HEK293 (cell line): ENCODE data around the gene SAC3D1.

Experiments used
- CTCF ChIA-PET: fragments of 350-600 bp; formaldehyde crosslinking; extraction: SDS; loops from one replicate; lab custom pipeline; 2021; ENCODE audit warnings: antibody characterized with exemption; lab: Yijun Ruan, JAX
- POLR2A ChIA-PET: fragments of 300-600 bp; formaldehyde crosslinking; extraction: SDS; loops from one replicate; lab custom pipeline; 2020; ENCODE audit warnings: antibody characterized with exemption, inconsistent platforms; lab: Yijun Ruan, JAX
- H3K27ac ChIP-seq: fragments of 200-500 bp; sonication (Bioruptor generic); 2 replicates; pipeline ENCODE4 v1.5.1; 2014; ENCODE audit warnings: low read depth, low read length, control low read depth, inconsistent platforms; ENCODE audit errors: extremely low read depth
- H3K36me3 ChIP-seq, 2 experiments: fragments of 200-500 bp in 1 of 2; sonication (Bioruptor generic) in 1 of 2; 1 replicate in 1 of 2; 2 replicates in 1 of 2; pipeline ENCODE4 v1.5.1; 2014 to 2017; ENCODE audit warnings: inconsistent platforms in 2 of 2, low read length in 2 of 2; ENCODE audit not compliant: control insufficient read depth in 2 of 2, insufficient read depth in 1 of 2
- H3K4me1 ChIP-seq: fragments of 200-500 bp; sonication (Bioruptor generic); 2 replicates; pipeline ENCODE4 v1.5.1; 2014; ENCODE audit warnings: mild to moderate bottlenecking, low read length, inconsistent platforms; ENCODE audit not compliant: control insufficient read depth, insufficient read depth
- H3K4me3 ChIP-seq: 2 replicates; pipeline ENCODE4 v1.5.1; 2011; ENCODE audit warnings: low read depth, mild to moderate bottlenecking, control low read depth, low read length, moderate library complexity
- H3K9me3 ChIP-seq: fragments of 200-500 bp; sonication (Bioruptor generic); 2 replicates; pipeline ENCODE4 v1.5.1; 2014; ENCODE audit warnings: low read depth, low read length, inconsistent platforms; ENCODE audit not compliant: control insufficient read depth, insufficient read depth
- BCL11B ChIP-seq: fragments of 450-650 bp; formaldehyde crosslinking; IDR thresholded peaks from 2 replicates; pipeline ENCODE4 v1.5.1; 2016; ENCODE audit warnings: low read depth, missing biosample characterization, missing genetic modification characterization
- CTCF ChIP-seq: fragments of 450-650 bp; formaldehyde crosslinking; IDR thresholded peaks from 2 replicates; pipeline ENCODE4 v1.5.1; 2016; ENCODE audit warnings: missing biosample characterization, missing genetic modification characterization
- GFI1B ChIP-seq: fragments of 450-650 bp; formaldehyde crosslinking; IDR thresholded peaks from 2 replicates; pipeline ENCODE4 v1.5.1; 2016; ENCODE audit warnings: missing biosample characterization, missing genetic modification characterization
- HOXA7 ChIP-seq: sonication (generic); formaldehyde crosslinking; IDR thresholded peaks from 2 replicates; pipeline ENCODE4 v1.8.1; 2022; ENCODE audit warnings: missing genetic modification reagents, borderline replicate concordance
- IKZF3 ChIP-seq: fragments of 450-650 bp; IDR thresholded peaks from 2 replicates; pipeline ENCODE4 v1.5.0; 2018; ENCODE audit warnings: missing biosample characterization, mild to moderate bottlenecking, missing genetic modification characterization, moderate library complexity
- INSM2 ChIP-seq: fragments of 450-650 bp; formaldehyde crosslinking; IDR thresholded peaks from 2 replicates; pipeline ENCODE4 v1.5.1; 2016; ENCODE audit warnings: missing biosample characterization, missing genetic modification characterization
- KLF10 ChIP-seq: fragments of 450-650 bp; IDR thresholded peaks from 2 replicates; pipeline ENCODE4 v1.5.1; 2018; ENCODE audit warnings: missing biosample characterization, mild to moderate bottlenecking, missing genetic modification characterization
- PATZ1 ChIP-seq: fragments of 450-650 bp; formaldehyde crosslinking; IDR thresholded peaks from 2 replicates; pipeline ENCODE4 v1.5.1; 2016; ENCODE audit warnings: missing biosample characterization, missing genetic modification characterization
- PBX3 ChIP-seq: sonication (generic); formaldehyde crosslinking; IDR thresholded peaks from 2 replicates; pipeline ENCODE4 v1.8.1; 2022; ENCODE audit warnings: mild to moderate bottlenecking, moderate library complexity, missing genetic modification reagents
- SP7 ChIP-seq: fragments of 450-650 bp; formaldehyde crosslinking; IDR thresholded peaks from 2 replicates; pipeline ENCODE4 v1.5.1; 2016; ENCODE audit warnings: missing biosample characterization, missing genetic modification characterization
- YY2 ChIP-seq: fragments of 450-650 bp; formaldehyde crosslinking; IDR thresholded peaks from 2 replicates; pipeline ENCODE4 v1.5.1; 2016; ENCODE audit warnings: missing biosample characterization, missing genetic modification characterization
- ZBTB17 ChIP-seq: fragments of 450-650 bp; formaldehyde crosslinking; IDR thresholded peaks from 2 replicates; pipeline ENCODE4 v1.5.1; 2016; ENCODE audit warnings: missing biosample characterization, missing genetic modification characterization
- ZBTB7A ChIP-seq: fragments of 450-650 bp; formaldehyde crosslinking; IDR thresholded peaks from 2 replicates; pipeline ENCODE4 v1.5.1; 2016; ENCODE audit warnings: low read depth, missing biosample characterization, missing genetic modification characterization
- ZFHX2 ChIP-seq: fragments of 450-650 bp; formaldehyde crosslinking; conservative IDR thresholded peaks from 2 replicates; pipeline ENCODE4 v1.5.1; 2016; ENCODE audit warnings: missing biosample characterization, missing genetic modification characterization
- ZFP41 ChIP-seq: fragments of 450-650 bp; formaldehyde crosslinking; IDR thresholded peaks from 2 replicates; pipeline ENCODE4 v1.5.1; 2016; ENCODE audit warnings: missing biosample characterization, missing genetic modification characterization, borderline replicate concordance
- ZIC2 ChIP-seq: fragments of 450-650 bp; formaldehyde crosslinking; IDR thresholded peaks from 2 replicates; pipeline ENCODE4 v1.5.1; 2016; ENCODE audit warnings: missing biosample characterization, missing genetic modification characterization
- ZNF16 ChIP-seq: fragments of 450-650 bp; formaldehyde crosslinking; IDR thresholded peaks from 2 replicates; pipeline ENCODE4 v1.5.1; 2016; ENCODE audit warnings: low read depth, missing biosample characterization, missing genetic modification characterization
- ZNF18 ChIP-seq: fragments of 450-650 bp; formaldehyde crosslinking; IDR thresholded peaks from 2 replicates; pipeline ENCODE4 v1.5.1; 2016; ENCODE audit warnings: missing biosample characterization, missing genetic modification characterization
- ZNF223 ChIP-seq: fragments of 450-650 bp; formaldehyde crosslinking; IDR thresholded peaks from 2 replicates; pipeline ENCODE4 v1.5.1; 2016; ENCODE audit warnings: missing biosample characterization, missing genetic modification characterization
- ZNF341 ChIP-seq: fragments of 450-650 bp; formaldehyde crosslinking; IDR thresholded peaks from 2 replicates; pipeline ENCODE4; 2016; ENCODE audit warnings: low read depth, missing biosample characterization, missing genetic modification characterization
- ZNF394 ChIP-seq: fragments of 450-650 bp; formaldehyde crosslinking; IDR thresholded peaks from 2 replicates; pipeline ENCODE4 v1.5.1; 2016; ENCODE audit warnings: missing biosample characterization, missing genetic modification characterization, mild to moderate bottlenecking, moderate library complexity, borderline replicate concordance
- ZNF501 ChIP-seq: fragments of 450-650 bp; formaldehyde crosslinking; IDR thresholded peaks from 2 replicates; pipeline ENCODE4 v1.5.1; 2016; ENCODE audit warnings: missing biosample characterization, missing genetic modification characterization
- ZNF623 ChIP-seq: fragments of 450-650 bp; formaldehyde crosslinking; IDR thresholded peaks from 2 replicates; pipeline ENCODE4 v1.5.1; 2016; ENCODE audit warnings: missing biosample characterization, missing genetic modification characterization
- ZNF785 ChIP-seq: fragments of 450-650 bp; formaldehyde crosslinking; IDR thresholded peaks from 2 replicates; pipeline ENCODE4 v1.5.1; 2016; ENCODE audit warnings: missing biosample characterization, missing genetic modification characterization
- ZXDB ChIP-seq: fragments of 450-650 bp; formaldehyde crosslinking; IDR thresholded peaks from 2 replicates; pipeline ENCODE4 v1.5.1; 2016; ENCODE audit warnings: missing biosample characterization, missing genetic modification characterization

The SAC3D1 gene

GRCh38 chr11:64996327-64996709 lies 44.7 kb upstream of the SAC3D1 start:
- Histone ChIP-seq H3K4me1 (no peaks in the 10 kb centered on the region), H3K9me3 (no peaks in the 10 kb centered on the region), H3K4me3 (no peak overlapping the region), H3K27ac (no peak overlapping the region), H3K36me3 (no peaks in the 10 kb centered on the region)
- ChIA-PET POLR2A (interaction anchor here (0.6 to 1.7 kb wide), 4 partner anchors 11 to 1483 kb away, joined by 3 to 4 read pairs (median 3); partner anchors contain the start of genes PPP2R5B and ZNHIT2), CTCF (interaction anchor here (0.5 to 3.7 kb wide), 13 partner anchors 17 to 193 kb away, joined by 3 to 15 read pairs (median 4); partner anchors contain the start of genes ARL2, CDC42BPG and MAP4K2)
- TF ChIP-seq ZNF623 (tag by site-specific recombination) (no peak), ZIC2 (tag by site-specific recombination) (no peak), ZXDB (tag by site-specific recombination) (no peak)

- Histone ChIP-seq H3K4me1 (no peaks in the 10 kb centered on the region), H3K27ac (no peak within 1 kb of the TSS), H3K4me3 (no peak within 1 kb of the TSS), H3K9me3 (no peaks in the 10 kb centered on the region), H3K36me3 (no peaks in the 10 kb centered on the region)
- ChIA-PET POLR2A (interaction anchor here (0.6 to 1.7 kb wide), 5 partner anchors 10 to 1483 kb away, joined by 3 to 4 read pairs (median 3); partner anchors contain the start of genes PPP2R5B and ZNHIT2), CTCF (interaction anchor here (0.5 to 3.7 kb wide), 17 partner anchors 16 to 194 kb away, joined by 3 to 15 read pairs (median 4); partner anchors contain the start of genes ARL2, CDC42BPG and MAP4K2)
- TF ChIP-seq CTCF (tag by site-specific recombination) (peak; percentile 89), ZFP41 (tag by site-specific recombination) (no peak), ZNF223 (tag by site-specific recombination) (no peak), ZBTB17 (tag by site-specific recombination) (peak; percentile 30; the same call in 1 of the 2 replicates), GFI1B (tag by site-specific recombination) (no peak), ZNF16 (no peak), ZNF341 (tag by site-specific recombination) (peak; percentile 87), ZBTB7A (tag by site-specific recombination) (no peak), YY2 (tag by site-specific recombination) (no peak), ZNF394 (tag by site-specific recombination) (peak; percentile 88), ZNF501 (tag by site-specific recombination) (no peak), SP7 (no peak), IKZF3 (peak; percentile 29; the same call in 1 of the 2 replicates), ZNF623 (tag by site-specific recombination) (no peak), PBX3 (CRISPR knock-in tag) (no peak), ZNF785 (tag by site-specific recombination) (no peak), INSM2 (tag by site-specific recombination) (no peak), PATZ1 (tag by site-specific recombination) (peak; percentile 52; the same call in 1 of the 2 replicates), HOXA7 (CRISPR knock-in tag) (no peak), BCL11B (tag by site-specific recombination) (no peak), ZFHX2 (tag by site-specific recombination) (0 out of 2 replicates have a peak, but pooled peaks have one; percentile 12), ZNF18 (tag by site-specific recombination) (no peak), KLF10 (tag by site-specific recombination) (no peak)
These were observed 44.2 kb upstream of the SAC3D1 start, which contains the start of gene BATF2 for GRCh38 chr11:64996710-64997380. Gene BATF2, minus strand, starts transcription at chr11:64996971. Its CDS starts 57 bp downstream, at chr11:64996914.
